GM11168 (cell line): ENCODE data around the gene CRYZ.
"Not testable (repeated sequence)": the region's sequence is repeated elsewhere in the genome, so short reads cannot be mapped to it uniquely, and the experiment has no call there.

Source experiments
- in situ Hi-C: fragments of 300-500 bp; cut with MboI; formaldehyde crosslinking; loops from one replicate; pipeline ENCODE4 v1.12.0; 2022; ENCODE audit warnings: low sequenced_read_pairs; ENCODE audit not compliant: unreplicated experiment

CRYZ gene

GRCh38 chr1:74732960-74733603, at the start of gene CRYZ, which contains the start of gene TYW3:
Gene CRYZ (minus strand): TSS chr1:74733050. CDS start chr1:74724821, 8,229 bp downstream.
Gene TYW3 (plus strand): TSS chr1:74733152. CDS start chr1:74733245, 93 bp downstream.
- in situ Hi-C loops, result no loop called here

- in situ Hi-C loops, result no loop called here
Observed at GRCh38 chr1:74780594-74780993, 47.7 kb upstream of the CRYZ start.

- in situ Hi-C loops, result loop anchor here (10.0 kb wide), 1 partner anchor 425 kb away; no protein-coding TSS in a partner anchor
Observed at GRCh38 chr1:74779750-74780149, 46.9 kb upstream of the CRYZ start.

- in situ Hi-C loops, result loop anchor here (10.0 kb wide), 1 partner anchor 427 kb away; no protein-coding TSS in a partner anchor
Observed at GRCh38 chr1:74777525-74777924, 44.7 kb upstream of the CRYZ start.

GRCh38 chr1:74775735-74776134, 42.9 kb upstream of the CRYZ start:
- in situ Hi-C loops, result loop anchor here (10.0 kb wide), 1 partner anchor 429 kb away; no protein-coding TSS in a partner anchor

GRCh38 chr1:74773582-74773981, 40.7 kb upstream of the CRYZ start:
- in situ Hi-C loops, result loop anchor here (10.0 kb wide), 1 partner anchor 431 kb away; no protein-coding TSS in a partner anchor

- in situ Hi-C loops, result loop anchor here (10.0 kb wide), 1 partner anchor 432 kb away; no protein-coding TSS in a partner anchor
Observed at GRCh38 chr1:74772945-74773344, 40.1 kb upstream of the CRYZ start.

- in situ Hi-C loops, result loop anchor here (10.0 kb wide), 1 partner anchor 433 kb away; no protein-coding TSS in a partner anchor
Observed at GRCh38 chr1:74771913-74772515, 39.2 kb upstream of the CRYZ start.

GRCh38 chr1:74767490-74767889, 34.6 kb upstream of the CRYZ start:
- in situ Hi-C loops, result no loop called here

- in situ Hi-C loops, result no loop called here
Observed at GRCh38 chr1:74766579-74766978, 33.7 kb upstream of the CRYZ start.

- in situ Hi-C loops, result no loop called here
Observed at GRCh38 chr1:74763807-74764206, 31.0 kb upstream of the CRYZ start.

- in situ Hi-C loops, result not testable (repeated sequence)
Observed at GRCh38 chr1:74756650-74757049, 23.8 kb upstream of the CRYZ start.

- in situ Hi-C loops, result no loop called here
Observed at GRCh38 chr1:74755475-74755874, 22.6 kb upstream of the CRYZ start.

GRCh38 chr1:74753104-74753503, 20.3 kb upstream of the CRYZ start:
- in situ Hi-C loops, result no loop called here

GRCh38 chr1:74748960-74749359, 16.1 kb upstream of the CRYZ start:
- in situ Hi-C loops, result no loop called here

GRCh38 chr1:74745247-74745646, 12.4 kb upstream of the CRYZ start:
- in situ Hi-C loops, result not testable (repeated sequence)

GRCh38 chr1:74740307-74740980, 7.6 kb upstream of the CRYZ start:
- in situ Hi-C loops, result not testable (repeated sequence)

GRCh38 chr1:74737333-74737732, 4.5 kb upstream of the CRYZ start:
- in situ Hi-C loops, result no loop called here

- in situ Hi-C loops, result no loop called here
Observed at GRCh38 chr1:74733604-74734484, 994 bp upstream of the CRYZ start.
